Measurements from ENCODE around the gene PIK3CD. TPM values are rescaled to one million over a fixed set of nuclear protein-coding genes. Genes with fewer than 3 reads are reported as not detected.

PIK3CD gene
- polyA plus RNA-seq, 1 donor from 2014 or later = 4.2 TPM

- H4K20me1 ChIP-seq (ENCODE audit: insufficient read depth) = no peaks in the 10 kb centered on the region
- H3K9me3 ChIP-seq (ENCODE audit: low read length) = no peaks in the 10 kb centered on the region
- H3K27me3 ChIP-seq (ENCODE audit: insufficient read depth, low read depth, low read length) = no peaks in the 10 kb centered on the region
- H3K4me3 ChIP-seq (ENCODE audit: low read length) = no peak overlapping the region
- no peak overlapping the region for H2AFZ ChIP-seq (ENCODE audit: low read depth, low read length)
- H3K27ac ChIP-seq (ENCODE audit: low read length) = no peak overlapping the region
- H3K4me2 ChIP-seq (ENCODE audit: low read length) = no peak overlapping the region
- no peaks in the 10 kb centered on the region for H3K36me3 ChIP-seq (ENCODE audit: insufficient read depth, low read length)
- TF ChIP-seq TAF1 (IDR thresholded peaks at IDR 0.05; ENCODE audit: low read depth) = no peak
- no peak for TF ChIP-seq EZH2 (IDR thresholded peaks at IDR 0.05; ENCODE audit: borderline replicate concordance, insufficient read depth, low read length, poor library complexity, severe bottlenecking)
- TF ChIP-seq EP300 (conservative IDR thresholded peaks at IDR 0.05; ENCODE audit: poor library complexity, severe bottlenecking) = no peak
- TF ChIP-seq MXI1 (conservative IDR thresholded peaks at IDR 0.05; ENCODE audit: poor library complexity, severe bottlenecking) = no peak
- TF ChIP-seq SMC3 (conservative IDR thresholded peaks at IDR 0.05; ENCODE audit: poor library complexity) = no peak
- TF ChIP-seq RAD21 (conservative IDR thresholded peaks at IDR 0.05) = no peak
- no peak for TF ChIP-seq CTCF (IDR thresholded peaks at IDR 0.05; ENCODE audit: poor library complexity, severe bottlenecking)
- no peak for TF ChIP-seq REST (IDR thresholded peaks at IDR 0.05; ENCODE audit: borderline replicate concordance)
- TF ChIP-seq POLR2AphosphoS5 (IDR thresholded peaks at IDR 0.05) = no peak
- no peaks in the 10 kb centered on the region for H3K79me2 ChIP-seq (replicated peaks; ENCODE audit: insufficient read depth, low read length)
- H3K9ac ChIP-seq (ENCODE audit: low read length) = no peak overlapping the region
- no peaks in the 10 kb centered on the region for H3K9me2 ChIP-seq (ENCODE audit: insufficient read depth, low read length)
- H3F3A ChIP-seq (ENCODE audit: insufficient read depth, low read length, poor library complexity, severe bottlenecking) = no peaks in the 10 kb centered on the region
Measured at GRCh38 chr1:9718006-9718680, 66.6 kb downstream of the PIK3CD start.

- no peaks in the 10 kb centered on the region for H3F3A ChIP-seq (ENCODE audit: insufficient read depth, low read length, poor library complexity, severe bottlenecking)
- H2AFZ ChIP-seq (ENCODE audit: low read depth, low read length) = no peak overlapping the region
- H3K27ac ChIP-seq (ENCODE audit: low read length) = no peak overlapping the region
Measured at GRCh38 chr1:9719978-9720722, 68.6 kb downstream of the PIK3CD start.

More at GRCh38 chr1:9719978-9720722, 68.6 kb downstream of the PIK3CD start:
- Histone ChIP-seq H3K9me3 (ENCODE audit: low read length) (no peaks in the 10 kb centered on the region), H3K79me2 (replicated peaks; ENCODE audit: insufficient read depth, low read length) (no peaks in the 10 kb centered on the region), H3K9me2 (ENCODE audit: insufficient read depth, low read length) (no peaks in the 10 kb centered on the region), H4K20me1 (ENCODE audit: insufficient read depth) (no peaks in the 10 kb centered on the region), H3K4me2 (ENCODE audit: low read length) (no peak overlapping the region), H3K4me3 (ENCODE audit: low read length) (no peak overlapping the region), H3K27me3 (ENCODE audit: insufficient read depth, low read depth, low read length) (no peaks in the 10 kb centered on the region), H3K9ac (ENCODE audit: low read length) (no peak overlapping the region), H3K36me3 (ENCODE audit: insufficient read depth, low read length) (no peaks in the 10 kb centered on the region)
- TF ChIP-seq TAF1 (IDR thresholded peaks at IDR 0.05; ENCODE audit: low read depth) (no peak), RAD21 (conservative IDR thresholded peaks at IDR 0.05) (no peak), EP300 (conservative IDR thresholded peaks at IDR 0.05; ENCODE audit: poor library complexity, severe bottlenecking) (no peak), REST (IDR thresholded peaks at IDR 0.05; ENCODE audit: borderline replicate concordance) (no peak)
